B cell (primary cell): ENCODE results near the gene FSIP1. TPM values are rescaled to one million over a fixed set of nuclear protein-coding genes. Genes with fewer than 3 reads are reported as not detected.

Experiments used
- ATAC-seq: fragments of 200-7000 bp; cut with Tn5 transposase; one replicate; pipeline ENCODE4 v1.10.0; 2021; ENCODE audit warnings: low read depth, mild to moderate bottlenecking, moderate number of reproducible peaks, moderate library complexity
- CTCF ChIA-PET: fragments of 350-600 bp; sonication (Branson Sonifier 250); formaldehyde crosslinking; loops from one replicate; lab custom pipeline; 2021; ENCODE audit warnings: antibody characterized with exemption, inconsistent platforms; lab: Charles Lee
- POLR2A ChIA-PET: fragments of 350-600 bp; sonication (Branson Sonifier 250); formaldehyde crosslinking; loops from one replicate; lab custom pipeline; 2021; ENCODE audit warnings: antibody characterized with exemption; lab: Charles Lee
- DNase-seq: peaks from one replicate; pipeline ENCODE4 v3.0.0; 2013
- H2AFZ ChIP-seq: 2 replicates; pipeline ENCODE4 v1.6.1; 2012; ENCODE audit warnings: mild to moderate bottlenecking, low read depth, low read length; ENCODE audit not compliant: insufficient read depth, poor library complexity, severe bottlenecking
- H3K27ac ChIP-seq, 2 donors: 1 replicate in 1 of 2; 2 replicates in 1 of 2; pipeline ENCODE4 v1.5.1; 2012 to 2013; ENCODE audit warnings: low read length in 2 of 2, mild to moderate bottlenecking in 2 of 2, moderate library complexity in 1 of 2
- H3K27me3 ChIP-seq, 4 experiments: fragments of 200-600 bp in 1 of 4; sonication (generic) in 1 of 4; replicated peaks in 1 of 4; 1 replicate in 2 of 4; 2 replicates in 2 of 4; pipeline versions ENCODE4 v1.6.1 to v1.7.0; 2013 to 2016; ENCODE audit warnings: low read length in 3 of 4, mild to moderate bottlenecking in 2 of 4, mixed read lengths in 1 of 4, moderate library complexity in 1 of 4; ENCODE audit not compliant: insufficient read depth in 4 of 4, control insufficient read depth in 3 of 4; ENCODE audit errors: control extremely low read depth in 1 of 4
- H3K36me3 ChIP-seq, 2 experiments: replicated peaks in 1 of 2; 1 replicate in 1 of 2; 2 replicates in 1 of 2; pipeline versions ENCODE4 v1.6.1 to v1.7.1; 2013; ENCODE audit warnings: low read length in 1 of 2; ENCODE audit not compliant: insufficient read depth in 2 of 2, control insufficient read depth in 1 of 2; ENCODE audit errors: control extremely low read depth in 1 of 2, extremely low read depth in 1 of 2
- H3K4me1 ChIP-seq, 2 donors: fragments of 200-600 bp in 1 of 2; sonication (generic) in 1 of 2; 1 replicate in 1 of 2; 2 replicates in 1 of 2; pipeline versions ENCODE4 v1.5.1 to v1.6.1; 2013 to 2017; ENCODE audit warnings: low read length in 2 of 2; ENCODE audit not compliant: control insufficient read depth in 2 of 2, insufficient read depth in 2 of 2
- H3K4me2 ChIP-seq: replicated peaks from 2 replicates; pipeline ENCODE3; 2012; ENCODE audit warnings: mild to moderate bottlenecking, low read depth, low read length; ENCODE audit not compliant: poor library complexity, severe bottlenecking
- H3K4me3 ChIP-seq, 5 experiments: fragments of 200-600 bp in 1 of 5; sonication (generic) in 1 of 5; 1 replicate in 3 of 5; 2 replicates in 2 of 5; pipeline versions ENCODE4 v1.5.1 to v1.7.0; 2011 to 2016; ENCODE audit warnings: low read length in 4 of 5, mild to moderate bottlenecking in 4 of 5, low read depth in 2 of 5, control low read depth in 1 of 5, moderate library complexity in 1 of 5; ENCODE audit not compliant: insufficient read depth in 1 of 5; ENCODE audit errors: control extremely low read depth in 1 of 5, extremely low read depth in 1 of 5
- H3K79me2 ChIP-seq: fragments of 200-600 bp; sonication (generic); one replicate; pipeline ENCODE4 v1.6.0; 2016; ENCODE audit warnings: low read length; ENCODE audit not compliant: control insufficient read depth, insufficient read depth
- H3K9ac ChIP-seq: fragments of 200-600 bp; sonication (generic); 2 replicates; pipeline ENCODE4 v1.6.1; 2017; ENCODE audit warnings: mild to moderate bottlenecking, low read length, moderate library complexity
- H3K9me3 ChIP-seq, 3 donors: one replicate each; pipeline versions ENCODE4 v1.6.1 to v1.7.1; 2013; ENCODE audit warnings: low read length in 2 of 3; ENCODE audit not compliant: control insufficient read depth in 2 of 3, insufficient read depth in 1 of 3; ENCODE audit errors: control extremely low read depth in 1 of 3
- H4K20me1 ChIP-seq: 2 replicates; pipeline ENCODE4 v1.6.0; 2012; ENCODE audit warnings: mild to moderate bottlenecking, low read length; ENCODE audit not compliant: insufficient read depth, control insufficient read depth, poor library complexity, severe bottlenecking
- H3K27ac Mint-ChIP-seq: one replicate; pipeline ENCODE4 v1.8.0; 2021; ENCODE audit warnings: mixed read lengths
- H3K27me3 Mint-ChIP-seq: one replicate; pipeline ENCODE4 v1.8.0; 2021; ENCODE audit warnings: mixed read lengths
- H3K4me1 Mint-ChIP-seq: one replicate; pipeline ENCODE4 v1.8.0; 2021; ENCODE audit warnings: mixed read lengths
- H3K4me3 Mint-ChIP-seq: one replicate; pipeline ENCODE4 v1.8.0; 2021; ENCODE audit warnings: mixed read lengths
- H3K9me3 Mint-ChIP-seq: one replicate; pipeline ENCODE4 v1.8.0; 2022; ENCODE audit warnings: mixed read lengths; ENCODE audit not compliant: insufficient read depth
- CTCF ChIP-seq: fragments of 200-600 bp; IDR thresholded peaks from one replicate; pipeline ENCODE4 v1.8.0; 2022; ENCODE audit warnings: antibody characterized with exemption, mild to moderate bottlenecking
- EZH2 ChIP-seq: IDR thresholded peaks from 2 replicates; pipeline ENCODE4 v1.6.1; 2012; ENCODE audit warnings: borderline replicate concordance, low read depth, mild to moderate bottlenecking, moderate library complexity, low read length; ENCODE audit not compliant: insufficient read depth, poor library complexity, severe bottlenecking
- WGBS: methylation state at CpG from one replicate; pipeline ENCODE4 v1.1.5; 2013; ENCODE audit warnings: missing lambda C conversion rate; ENCODE audit not compliant: insufficient coverage; 5-methylcytosine and 5-hydroxymethylcytosine counted together
- intact Hi-C: fragments of 100-400 bp; cut with micrococcal nuclease; formaldehyde crosslinking; loops from one replicate; pipeline ENCODE4 v1.10.0; 2022
- polyA plus RNA-seq: library from polyadenylated mRNA; depleted of rRNA; stranded (reverse); fragments of >200 nt; gene quantifications from 2 replicates; pipeline ENCODE4 v1.2.3, GENCODE V29; 2012
- total RNA-seq, 2 donors: library from RNA; stranded (reverse); fragments of 120-200 nt in 1 of 2; gene quantifications; 1 replicate in 1 of 2; 2 replicates in 1 of 2; pipeline versions ENCODE4 v1.2.3 to v1.2.4, GENCODE V29; 2013 to 2022

Gene FSIP1
- total and polyA plus RNA-seq, 2 donors (not counting 1 experiment from before 2014, with no cell fraction given) = 0.19 to 0.49 TPM

- H2AFZ ChIP-seq = no peak overlapping the region
- no peaks in the 10 kb centered on the region for H3K4me1 ChIP-seq
- no peaks in the 10 kb centered on the region for H3K79me2 ChIP-seq
- H3K4me3 ChIP-seq = no peak overlapping the region
- DNase-seq (no peak), ATAC-seq (no peak)
- H3K9me3 ChIP-seq = no peaks in the 10 kb centered on the region
- Mint-ChIP-seq H3K27me3 (peaks cover 3% of the 10 kb centered on the region), H3K4me1 (no peaks in the 10 kb centered on the region), H3K9me3 (no peaks in the 10 kb centered on the region), H3K4me3 (no peak overlapping the region), H3K27ac (no peak overlapping the region)
- H3K4me2 ChIP-seq = no peak overlapping the region
- CTCF ChIA-PET = no interaction called here
- no peaks in the 10 kb centered on the region for H3K27me3 ChIP-seq
- POLR2A ChIA-PET = no interaction called here
- H3K27ac ChIP-seq = no peak overlapping the region
- no peaks in the 10 kb centered on the region for H4K20me1 ChIP-seq
- TF ChIP-seq CTCF (no peak), EZH2 (no peak)
- intact Hi-C loops = no loop called here
- no CpG with 5 or more reads among the region's 2 CpGs for WGBS
- no peak overlapping the region for H3K9ac ChIP-seq
- H3K36me3 ChIP-seq = no peaks in the 10 kb centered on the region
Measured at GRCh38 chr15:39669661-39670060, 113.0 kb downstream of the FSIP1 start.

GRCh38 chr15:39669241-39669640 is 113.4 kb downstream of the FSIP1 start:
- no peak for TF ChIP-seq EZH2
- no peak for TF ChIP-seq CTCF
- H3K4me3 Mint-ChIP-seq = no peak overlapping the region
- no peak overlapping the region for H3K27ac ChIP-seq

More at GRCh38 chr15:39669241-39669640, 113.4 kb downstream of the FSIP1 start:
- H3K4me1 ChIP-seq = no peaks in the 10 kb centered on the region
- ATAC-seq = no peak
- no peak overlapping the region for H2AFZ ChIP-seq
- H4K20me1 ChIP-seq = no peaks in the 10 kb centered on the region
- Mint-ChIP-seq H3K27ac (no peak overlapping the region), H3K9me3 (no peaks in the 10 kb centered on the region), H3K27me3 (peaks cover 7% of the 10 kb centered on the region), H3K4me1 (no peaks in the 10 kb centered on the region)
- intact Hi-C loops = no loop called here
- no peak overlapping the region for H3K4me3 ChIP-seq
- DNase-seq = no peak
- H3K4me2 ChIP-seq = no peak overlapping the region
- no peak overlapping the region for H3K9ac ChIP-seq
- no peaks in the 10 kb centered on the region for H3K27me3 ChIP-seq
- no peaks in the 10 kb centered on the region for H3K79me2 ChIP-seq
- ChIA-PET CTCF (no interaction called here), POLR2A (no interaction called here)
- no peaks in the 10 kb centered on the region for H3K36me3 ChIP-seq
- no peaks in the 10 kb centered on the region for H3K9me3 ChIP-seq
- WGBS = 0% methylated on average over 1 of the region's 1 CpG
